Kidney tubule cell (primary cell): ENCODE data around the gene CMTM8.
"Not testable (repeated sequence)": the region's sequence is repeated elsewhere in the genome, so short reads cannot be mapped to it uniquely, and the experiment has no call there.

ENCODE experiments used
- DNase-seq: peaks from one replicate; pipeline ENCODE4 v3.0.0-alpha.2; 2018; ENCODE audit warnings: low spot score

The CMTM8 gene

GRCh38 chr3:32238453-32239306 is at the start of gene CMTM8:
TSS of gene CMTM8 (plus strand) at chr3:32238680. CDS start at chr3:32238973, 293 bp downstream.
- peak; percentile 81 for DNase-seq

- DNase-seq: no peak
Observed at GRCh38 chr3:32189693-32190092, 48.8 kb upstream of the CMTM8 start.

- not testable (repeated sequence) for DNase-seq
Observed at GRCh38 chr3:32190556-32190955, 47.9 kb upstream of the CMTM8 start.

GRCh38 chr3:32193101-32193500 is 45.4 kb upstream of the CMTM8 start:
- no peak for DNase-seq

GRCh38 chr3:32194653-32195052 is 43.8 kb upstream of the CMTM8 start:
- no peak for DNase-seq

GRCh38 chr3:32195995-32196540 is 42.4 kb upstream of the CMTM8 start:
- no peak for DNase-seq

- DNase-seq: no peak
Observed at GRCh38 chr3:32197991-32198390, 40.5 kb upstream of the CMTM8 start.

GRCh38 chr3:32198714-32199113 is 39.8 kb upstream of the CMTM8 start:
- no peak for DNase-seq

GRCh38 chr3:32200490-32200889 is 38.0 kb upstream of the CMTM8 start:
- DNase-seq: no peak

GRCh38 chr3:32200992-32201758 is 37.3 kb upstream of the CMTM8 start:
- no peak for DNase-seq

- no peak for DNase-seq
Observed at GRCh38 chr3:32202496-32202895, 36.0 kb upstream of the CMTM8 start.

- peak; percentile 11 for DNase-seq
Observed at GRCh38 chr3:32203854-32204253, 34.6 kb upstream of the CMTM8 start.

- no peak for DNase-seq
Observed at GRCh38 chr3:32208447-32208846, 30.0 kb upstream of the CMTM8 start.

- no peak for DNase-seq
Observed at GRCh38 chr3:32215185-32215584, 23.3 kb upstream of the CMTM8 start.

- no peak for DNase-seq
Observed at GRCh38 chr3:32216172-32216783, 22.2 kb upstream of the CMTM8 start.

- no peak for DNase-seq
Observed at GRCh38 chr3:32217339-32217738, 21.1 kb upstream of the CMTM8 start.

GRCh38 chr3:32219537-32219936 is 18.9 kb upstream of the CMTM8 start:
- no peak for DNase-seq

- no peak for DNase-seq
Observed at GRCh38 chr3:32220006-32220405, 18.5 kb upstream of the CMTM8 start.

- DNase-seq: no peak
Observed at GRCh38 chr3:32222950-32223349, 15.5 kb upstream of the CMTM8 start.

GRCh38 chr3:32224016-32224516 is 14.4 kb upstream of the CMTM8 start:
- DNase-seq: no peak

GRCh38 chr3:32226875-32227500 is 11.5 kb upstream of the CMTM8 start:
- peak; percentile 42 for DNase-seq

GRCh38 chr3:32228743-32229142 is 9.7 kb upstream of the CMTM8 start:
- DNase-seq: not testable (repeated sequence)
